Hepatocyte (in vitro differentiated cells): ENCODE results near the gene APBA1.

Source experiments
- EZH2 ChIP-seq: fragments of 200-600 bp; sonication (generic); IDR thresholded peaks from 2 replicates; pipeline ENCODE4 v1.6.1; 2016; ENCODE audit warnings: antibody characterized with exemption, mild to moderate bottlenecking, borderline replicate concordance
- EZH2phosphoT487 ChIP-seq: fragments of 200-600 bp; sonication (generic); IDR thresholded peaks from one replicate; pipeline ENCODE4 v1.6.1; 2018; ENCODE audit warnings: antibody characterized with exemption, mild to moderate bottlenecking, low read depth, moderate library complexity; ENCODE audit not compliant: unreplicated experiment, severe bottlenecking
- TF ChIP-seq, protein P1 (sequence below): fragments of 200-600 bp; sonication (generic); IDR thresholded peaks from 2 replicates; pipeline ENCODE4 v1.5.1; 2016; ENCODE audit warnings: antibody characterized with exemption, mild to moderate bottlenecking; ENCODE audit not compliant: poor library complexity

DNA sequence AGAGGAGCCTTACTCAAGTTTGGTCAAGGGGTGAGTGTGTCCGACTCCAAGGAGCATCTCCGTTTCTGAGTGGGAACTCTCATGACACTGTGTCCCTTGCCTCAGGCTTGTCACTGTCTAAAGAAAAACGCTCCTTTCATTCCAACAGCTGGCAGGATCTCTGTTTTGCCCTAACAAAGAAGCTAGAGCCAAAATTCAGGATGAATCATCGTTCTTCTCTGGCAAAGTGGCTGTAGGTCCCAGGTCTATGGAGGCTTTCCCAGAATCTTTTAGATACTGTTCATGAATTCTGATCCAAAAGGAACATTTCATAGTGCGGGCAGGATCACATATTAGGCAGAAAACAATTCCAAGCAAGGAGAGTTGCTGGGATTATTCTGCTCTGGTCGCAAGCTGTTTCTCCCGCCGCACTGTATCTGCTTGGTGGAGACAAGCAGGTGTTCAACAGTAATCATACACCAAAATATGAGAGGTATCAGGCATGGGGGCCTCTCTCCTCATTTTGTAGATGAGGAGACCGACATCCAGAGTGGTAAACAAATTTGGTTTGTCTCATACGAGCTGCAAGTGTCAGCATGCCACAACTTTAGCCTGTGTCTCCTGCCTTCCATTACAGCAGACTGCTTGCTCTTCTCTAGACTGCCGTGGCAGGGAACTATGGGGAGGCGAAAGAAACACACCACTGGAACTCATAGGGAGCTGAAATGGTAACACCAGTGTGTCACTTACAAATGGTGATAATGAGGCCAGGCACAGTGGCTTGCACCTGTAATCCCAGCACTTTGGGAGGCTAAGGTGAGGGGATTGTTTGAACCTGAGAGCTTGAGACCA is 274.6 kb downstream of the APBA1 start:
- TF ChIP-seq, protein P1, sequence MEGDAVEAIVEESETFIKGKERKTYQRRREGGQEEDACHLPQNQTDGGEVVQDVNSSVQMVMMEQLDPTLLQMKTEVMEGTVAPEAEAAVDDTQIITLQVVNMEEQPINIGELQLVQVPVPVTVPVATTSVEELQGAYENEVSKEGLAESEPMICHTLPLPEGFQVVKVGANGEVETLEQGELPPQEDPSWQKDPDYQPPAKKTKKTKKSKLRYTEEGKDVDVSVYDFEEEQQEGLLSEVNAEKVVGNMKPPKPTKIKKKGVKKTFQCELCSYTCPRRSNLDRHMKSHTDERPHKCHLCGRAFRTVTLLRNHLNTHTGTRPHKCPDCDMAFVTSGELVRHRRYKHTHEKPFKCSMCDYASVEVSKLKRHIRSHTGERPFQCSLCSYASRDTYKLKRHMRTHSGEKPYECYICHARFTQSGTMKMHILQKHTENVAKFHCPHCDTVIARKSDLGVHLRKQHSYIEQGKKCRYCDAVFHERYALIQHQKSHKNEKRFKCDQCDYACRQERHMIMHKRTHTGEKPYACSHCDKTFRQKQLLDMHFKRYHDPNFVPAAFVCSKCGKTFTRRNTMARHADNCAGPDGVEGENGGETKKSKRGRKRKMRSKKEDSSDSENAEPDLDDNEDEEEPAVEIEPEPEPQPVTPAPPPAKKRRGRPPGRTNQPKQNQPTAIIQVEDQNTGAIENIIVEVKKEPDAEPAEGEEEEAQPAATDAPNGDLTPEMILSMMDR = no peak
- TF ChIP-seq EZH2 = no peak
- no peak for TF ChIP-seq EZH2phosphoT487
